ENCODE data around the gene SMOC1.

SMOC1 gene

GRCh38 chr14:70014406-70015095 lies 135.3 kb downstream of the SMOC1 start:
- DNase-seq, result no peak

- DNase-seq, result no peak
Observed at GRCh38 chr14:70018230-70018629, 139.0 kb downstream of the SMOC1 start.

GRCh38 chr14:70018713-70019211 lies 139.5 kb downstream of the SMOC1 start:
- peak in 1 of 2 donors; percentile 26 for DNase-seq

- no peak for DNase-seq
Observed at GRCh38 chr14:70019695-70020094, 140.5 kb downstream of the SMOC1 start.

- DNase-seq, result no peak
Observed at GRCh38 chr14:70020352-70021170, 141.3 kb downstream of the SMOC1 start.

GRCh38 chr14:70021548-70022220 lies 142.5 kb downstream of the SMOC1 start:
- DNase-seq, result no peak

GRCh38 chr14:70022771-70023445 lies 143.7 kb downstream of the SMOC1 start:
- no peak for DNase-seq

GRCh38 chr14:70023871-70024270 lies 144.7 kb downstream of the SMOC1 start:
- no peak for DNase-seq

GRCh38 chr14:70027785-70028428 lies 148.7 kb downstream of the SMOC1 start:
- DNase-seq, result peak; percentile 14 to 61

- DNase-seq, result no peak
Observed at GRCh38 chr14:70029296-70030132, 150.3 kb downstream of the SMOC1 start.

GRCh38 chr14:70032016-70032415 lies 152.8 kb downstream of the SMOC1 start:
- no peak for DNase-seq

- no peak for DNase-seq
Observed at GRCh38 chr14:70032447-70032846, 153.2 kb downstream of the SMOC1 start.

GRCh38 chr14:70033116-70033515 lies 153.9 kb downstream of the SMOC1 start:
- DNase-seq, result no peak

- DNase-seq, result no peak
Observed at GRCh38 chr14:70033561-70033960, 154.3 kb downstream of the SMOC1 start.

GRCh38 chr14:70034257-70034656 lies 155.0 kb downstream of the SMOC1 start:
- DNase-seq, result no peak

- DNase-seq, result no peak
Observed at GRCh38 chr14:70036665-70037064, 157.4 kb downstream of the SMOC1 start.

- DNase-seq, result no peak
Observed at GRCh38 chr14:70043001-70043400, 163.8 kb downstream of the SMOC1 start.

GRCh38 chr14:70045310-70045709 lies 166.1 kb downstream of the SMOC1 start:
- no peak for DNase-seq

GRCh38 chr14:70045844-70046535 lies 166.8 kb downstream of the SMOC1 start:
- DNase-seq, result peak; percentile 18 to 56

GRCh38 chr14:70047598-70048312 lies 168.5 kb downstream of the SMOC1 start:
- DNase-seq, result no peak
